GM23248 (cell line): ENCODE measurements around the gene NAA10. TPM values are rescaled to one million over a fixed set of nuclear protein-coding genes. Genes with fewer than 3 reads are reported as not detected.

Experiments
- DNase-seq: peaks from one replicate; pipeline ENCODE4 v3.0.0-alpha.2; 2015
- H2AFZ ChIP-seq: fragments of 200-600 bp; sonication (generic); 2 replicates; pipeline ENCODE4 v1.6.1; 2016; ENCODE audit warnings: antibody characterized with exemption
- H3F3A ChIP-seq: fragments of 200-600 bp; sonication (generic); 2 replicates; pipeline ENCODE4 v1.6.1; 2016; ENCODE audit warnings: mild to moderate bottlenecking, antibody characterized with exemption, mixed run types; ENCODE audit not compliant: insufficient read depth
- H3K27ac ChIP-seq: fragments of 200-600 bp; sonication (generic); 2 replicates; pipeline ENCODE4 v1.5.1; 2016; ENCODE audit warnings: mild to moderate bottlenecking
- H3K27me3 ChIP-seq: fragments of 200-600 bp; sonication (generic); replicated peaks from 2 replicates; pipeline ENCODE4 v1.6.1; 2016; ENCODE audit warnings: mild to moderate bottlenecking; ENCODE audit not compliant: insufficient read depth
- H3K36me3 ChIP-seq: fragments of 200-600 bp; sonication (generic); 2 replicates; pipeline ENCODE4 v1.6.1; 2016; ENCODE audit warnings: low read depth, mild to moderate bottlenecking
- H3K4me1 ChIP-seq: fragments of 200-600 bp; sonication (generic); 2 replicates; pipeline ENCODE4 v1.6.1; 2016; ENCODE audit warnings: mild to moderate bottlenecking; ENCODE audit not compliant: insufficient read depth
- H3K4me2 ChIP-seq: fragments of 200-600 bp; sonication (generic); one replicate; pipeline ENCODE4 v1.6.1; 2016; ENCODE audit warnings: mild to moderate bottlenecking; ENCODE audit not compliant: unreplicated experiment
- H3K4me3 ChIP-seq: fragments of 200-600 bp; sonication (generic); 2 replicates; pipeline ENCODE4 v1.5.1; 2016; ENCODE audit warnings: mild to moderate bottlenecking
- H3K79me2 ChIP-seq: fragments of 200-600 bp; sonication (generic); 2 replicates; pipeline ENCODE4 v1.6.1; 2016; ENCODE audit warnings: mild to moderate bottlenecking; ENCODE audit not compliant: insufficient read depth
- H3K9ac ChIP-seq: fragments of 200-600 bp; sonication (generic); 2 replicates; pipeline ENCODE4 v1.6.1; 2016; ENCODE audit warnings: mild to moderate bottlenecking
- H3K9me2 ChIP-seq: fragments of 200-600 bp; sonication (generic); 2 replicates; pipeline ENCODE4 v1.6.1; 2016; ENCODE audit warnings: mixed run types, mild to moderate bottlenecking, moderate library complexity; ENCODE audit not compliant: insufficient read depth
- H3K9me3 ChIP-seq: fragments of 200-600 bp; sonication (generic); one replicate; pipeline ENCODE4 v1.6.1; 2017; ENCODE audit warnings: low read depth
- H4K20me1 ChIP-seq: fragments of 200-600 bp; sonication (generic); 2 replicates; pipeline ENCODE4 v1.6.0; 2016; ENCODE audit not compliant: insufficient read depth
- EZH2 ChIP-seq: fragments of 200-600 bp; sonication (generic); IDR thresholded peaks from 2 replicates; pipeline ENCODE4 v1.6.1; 2018; ENCODE audit warnings: antibody characterized with exemption, mild to moderate bottlenecking; ENCODE audit not compliant: insufficient read depth, poor library complexity, severe bottlenecking
- EZH2phosphoT487 ChIP-seq: fragments of 200-600 bp; sonication (generic); IDR thresholded peaks from 2 replicates; pipeline ENCODE4 v1.6.1; 2018; ENCODE audit warnings: antibody characterized with exemption, moderate library complexity, mild to moderate bottlenecking, low read depth; ENCODE audit not compliant: insufficient read depth
- WGBS, 2 experiments: methylation state at CpG; one replicate each; pipeline ENCODE4 v1.1.6; 2015 to 2017; ENCODE audit warnings: low lambda C conversion rate in 2 of 2, low coverage in 1 of 2; ENCODE audit errors: missing lambda C conversion rate in 2 of 2; 5-methylcytosine and 5-hydroxymethylcytosine counted together
- in situ Hi-C: fragments of 300-500 bp; cut with MboI; formaldehyde crosslinking; loops from 2 replicates; pipeline ENCODE4 v1.15.0; 2020
- polyA plus RNA-seq: library from polyadenylated mRNA; unstranded; fragments of >200 nt; fragmentation: Nextera tagmentation; extraction: Ambion mirVana; gene quantifications from 2 replicates; pipeline ENCODE4 v1.2.1, GENCODE V29; 2016
- total RNA-seq: library from RNA; depleted of rRNA; stranded (reverse); fragments of >200 nt; shearing (Covaris generic); gene quantifications from 2 replicates; pipeline ENCODE4 v1.2.3, GENCODE V29; 2014

The NAA10 gene
- total and polyA plus RNA-seq, 2 experiments from 2014 or later, result 154 to 166 TPM

- H2AFZ ChIP-seq, result no peak overlapping the region
- no peaks in the 10 kb centered on the region for H3K9me3 ChIP-seq
- 80 to 100% methylated on average over 2 to 3 of the region's 3 CpGs for WGBS, 2 experiments
- H3K36me3 ChIP-seq, result no peaks in the 10 kb centered on the region
- no peaks in the 10 kb centered on the region for H4K20me1 ChIP-seq
- H3K9ac ChIP-seq, result no peak overlapping the region
- H3K4me1 ChIP-seq, result peaks cover 8% of the 10 kb centered on the region
- H3K79me2 ChIP-seq, result peaks cover 36% of the 10 kb centered on the region
- H3F3A ChIP-seq, result peaks cover 9% of the 10 kb centered on the region; the same call in 1 of the 2 replicates
- in situ Hi-C loops, result no loop called here
- H3K4me3 ChIP-seq, result no peak overlapping the region
- TF ChIP-seq EZH2phosphoT487 (no peak), EZH2 (no peak)
- no peak overlapping the region for H3K4me2 ChIP-seq
- H3K27me3 ChIP-seq, result no peaks in the 10 kb centered on the region
- DNase-seq, result no peak
- H3K9me2 ChIP-seq, result no peaks in the 10 kb centered on the region
- H3K27ac ChIP-seq, result no peak overlapping the region
These were observed 40.0 kb upstream of the NAA10 start for GRCh38 chrX:153974726-153975286.

- DNase-seq, result peak; percentile 20
These were observed 39.3 kb upstream of the NAA10 start for GRCh38 chrX:153974003-153974725.

DNA sequence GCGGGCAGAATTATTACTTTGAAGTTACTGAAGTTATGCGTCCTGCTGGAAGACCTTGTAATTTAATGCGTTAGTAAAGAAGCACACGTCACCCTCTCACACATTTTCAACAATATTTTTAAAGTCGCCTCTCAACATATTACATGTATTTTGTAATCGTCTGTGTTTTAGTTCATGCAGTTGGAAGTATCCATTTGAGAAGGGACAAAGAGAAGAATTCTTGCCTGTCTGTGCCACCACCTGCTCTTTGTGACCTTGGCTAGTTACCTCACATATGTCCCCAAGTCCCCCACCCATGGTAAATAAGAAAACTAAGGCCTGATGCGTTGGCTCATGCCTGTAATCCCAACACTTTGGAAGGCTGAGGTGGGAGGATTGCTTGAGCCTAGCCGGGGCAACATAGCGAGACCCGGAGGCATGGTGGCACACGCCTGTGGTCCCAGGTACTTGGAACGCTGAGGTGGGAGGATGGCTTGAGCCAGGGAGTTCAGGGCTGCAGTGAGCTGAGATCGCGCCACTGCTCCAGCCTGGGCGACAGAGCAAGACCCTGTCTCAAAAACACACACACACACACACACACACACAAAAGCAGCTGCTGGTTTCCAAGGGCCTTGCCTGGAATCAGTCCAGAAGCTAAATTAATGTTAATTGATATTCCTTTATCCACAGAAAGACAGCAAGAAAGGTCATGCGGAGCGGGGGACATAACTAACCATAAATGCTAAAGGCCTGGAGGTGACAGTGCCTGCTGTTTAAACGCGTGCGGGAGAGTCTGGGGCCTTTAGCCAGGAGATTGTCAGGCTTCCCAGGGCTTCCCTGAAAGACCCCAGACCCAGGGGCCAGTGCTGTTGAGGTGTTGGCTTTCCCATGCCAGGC lies 38.5 kb upstream of the NAA10 start:
- no peaks in the 10 kb centered on the region for H4K20me1 ChIP-seq
- H3F3A ChIP-seq, result peaks cover 13% of the 10 kb centered on the region; the same call in 1 of the 2 replicates
- in situ Hi-C loops, result no loop called here
- peak overlapping the region; percentile 88 for H3K4me2 ChIP-seq
- H3K4me3 ChIP-seq, result peak overlapping the region; percentile 96
- H3K9me3 ChIP-seq, result no peaks in the 10 kb centered on the region
- no peak for TF ChIP-seq EZH2
- TF ChIP-seq EZH2phosphoT487, result no peak
- no peaks in the 10 kb centered on the region for H3K9me2 ChIP-seq
- peak overlapping the region; percentile 33 for H2AFZ ChIP-seq
- WGBS, 2 experiments, result 4 to 5% methylated on average over 15 to 16 of the region's 20 CpGs
- no peaks in the 10 kb centered on the region for H3K27me3 ChIP-seq
- H3K9ac ChIP-seq, result peak overlapping the region; percentile 100
- H3K79me2 ChIP-seq, result peaks cover 50% of the 10 kb centered on the region
- no peaks in the 10 kb centered on the region for H3K36me3 ChIP-seq
- peaks cover 15% of the 10 kb centered on the region for H3K4me1 ChIP-seq
- DNase-seq, result no peak
- peak overlapping the region; percentile 100 for H3K27ac ChIP-seq

More at GRCh38 chrX:153974003-153974725, 39.3 kb upstream of the NAA10 start:
- Histone ChIP-seq H3K4me1 (peaks cover 8% of the 10 kb centered on the region), H3K27ac (peak overlapping the region; percentile 100), H3K27me3 (no peaks in the 10 kb centered on the region), H3K9me2 (no peaks in the 10 kb centered on the region), H2AFZ (peak overlapping the region; percentile 33; the same call in 1 of the 2 replicates), H3K9me3 (no peaks in the 10 kb centered on the region), H3K9ac (peak overlapping the region; percentile 100), H3K79me2 (peaks cover 42% of the 10 kb centered on the region), H3K4me3 (peak overlapping the region; percentile 96), H3F3A (peaks cover 13% of the 10 kb centered on the region; the same call in 1 of the 2 replicates), H3K4me2 (peak overlapping the region; percentile 88), H4K20me1 (no peaks in the 10 kb centered on the region), H3K36me3 (no peaks in the 10 kb centered on the region)
- TF ChIP-seq EZH2phosphoT487, result no peak
- no peak for TF ChIP-seq EZH2
- 51 to 54% methylated on average over 12 of the region's 14 CpGs for WGBS, 2 experiments
- in situ Hi-C loops, result no loop called here
